Coronary artery (tissue), 2 donors: Measurements from ENCODE around the gene JHY.
"Not testable (repeated sequence)": the region's sequence is repeated elsewhere in the genome, so short reads cannot be mapped to it uniquely, and the experiment has no call there.

Source experiments
- DNase-seq: peaks from one replicate; pipeline ENCODE4 v3.0.0-alpha.2; 2017; ENCODE audit warnings: low spot score
- H3K27ac ChIP-seq, 2 donors: fragments of 200-600 bp; sonication (generic); one replicate each; pipeline ENCODE4 v1.5.1; 2016 to 2019
- H3K4me3 ChIP-seq: fragments of 200-600 bp; sonication (generic); 2 replicates; pipeline ENCODE4 v1.5.1; 2016; ENCODE audit warnings: mild to moderate bottlenecking, moderate library complexity
- TF ChIP-seq, protein P1 (sequence below): fragments of 200-600 bp; sonication (generic); IDR thresholded peaks from one replicate; pipeline ENCODE4 v1.5.1; 2019; ENCODE audit warnings: antibody characterized with exemption

JHY gene

DNA sequence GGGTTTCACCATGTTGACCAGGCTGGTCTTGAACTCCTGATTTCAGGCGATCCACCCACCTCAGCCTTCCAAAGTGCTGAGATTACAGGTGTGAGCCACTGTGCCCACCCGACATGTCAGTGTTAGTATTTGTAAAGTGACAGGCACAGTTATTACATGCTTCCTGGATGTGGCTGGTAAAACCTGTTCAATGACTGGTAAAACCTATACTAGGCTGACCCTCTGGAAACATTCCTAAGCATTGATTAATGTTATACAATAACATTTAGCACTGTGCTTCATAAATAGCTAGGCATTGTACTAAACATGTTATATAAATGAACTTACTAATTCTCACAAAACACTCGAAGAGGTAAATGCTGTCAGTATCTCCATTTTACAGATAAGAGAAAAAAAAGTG is 20.9 kb upstream of the JHY start:
- Histone ChIP-seq H3K4me3 (no peak overlapping the region), H3K27ac (no peak overlapping the region)
- TF ChIP-seq, protein P1, sequence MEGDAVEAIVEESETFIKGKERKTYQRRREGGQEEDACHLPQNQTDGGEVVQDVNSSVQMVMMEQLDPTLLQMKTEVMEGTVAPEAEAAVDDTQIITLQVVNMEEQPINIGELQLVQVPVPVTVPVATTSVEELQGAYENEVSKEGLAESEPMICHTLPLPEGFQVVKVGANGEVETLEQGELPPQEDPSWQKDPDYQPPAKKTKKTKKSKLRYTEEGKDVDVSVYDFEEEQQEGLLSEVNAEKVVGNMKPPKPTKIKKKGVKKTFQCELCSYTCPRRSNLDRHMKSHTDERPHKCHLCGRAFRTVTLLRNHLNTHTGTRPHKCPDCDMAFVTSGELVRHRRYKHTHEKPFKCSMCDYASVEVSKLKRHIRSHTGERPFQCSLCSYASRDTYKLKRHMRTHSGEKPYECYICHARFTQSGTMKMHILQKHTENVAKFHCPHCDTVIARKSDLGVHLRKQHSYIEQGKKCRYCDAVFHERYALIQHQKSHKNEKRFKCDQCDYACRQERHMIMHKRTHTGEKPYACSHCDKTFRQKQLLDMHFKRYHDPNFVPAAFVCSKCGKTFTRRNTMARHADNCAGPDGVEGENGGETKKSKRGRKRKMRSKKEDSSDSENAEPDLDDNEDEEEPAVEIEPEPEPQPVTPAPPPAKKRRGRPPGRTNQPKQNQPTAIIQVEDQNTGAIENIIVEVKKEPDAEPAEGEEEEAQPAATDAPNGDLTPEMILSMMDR = no peak
- no peak for DNase-seq

DNA sequence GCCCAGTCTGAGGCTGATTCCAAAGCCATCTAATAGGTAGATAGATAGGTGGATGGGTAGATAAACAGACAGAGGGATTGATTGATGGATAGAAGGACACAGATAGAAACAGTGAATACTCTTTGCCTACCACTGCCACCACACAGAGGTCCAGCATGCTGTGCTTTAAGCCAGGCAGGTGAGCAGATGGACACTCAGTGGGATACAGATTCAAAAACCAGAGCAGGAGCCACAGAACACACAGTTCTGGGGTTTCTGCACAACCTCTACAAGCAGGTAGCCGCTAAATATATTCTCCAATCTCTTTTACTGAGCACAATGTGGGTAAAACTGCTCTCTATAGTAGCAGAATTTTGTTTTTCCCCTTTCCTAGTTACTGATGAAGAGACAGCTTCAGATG is 20.5 kb upstream of the JHY start:
- no peak overlapping the region for H3K4me3 ChIP-seq
- TF ChIP-seq, protein P1 = no peak
- H3K27ac ChIP-seq = no peak overlapping the region
- no peak for DNase-seq

DNA sequence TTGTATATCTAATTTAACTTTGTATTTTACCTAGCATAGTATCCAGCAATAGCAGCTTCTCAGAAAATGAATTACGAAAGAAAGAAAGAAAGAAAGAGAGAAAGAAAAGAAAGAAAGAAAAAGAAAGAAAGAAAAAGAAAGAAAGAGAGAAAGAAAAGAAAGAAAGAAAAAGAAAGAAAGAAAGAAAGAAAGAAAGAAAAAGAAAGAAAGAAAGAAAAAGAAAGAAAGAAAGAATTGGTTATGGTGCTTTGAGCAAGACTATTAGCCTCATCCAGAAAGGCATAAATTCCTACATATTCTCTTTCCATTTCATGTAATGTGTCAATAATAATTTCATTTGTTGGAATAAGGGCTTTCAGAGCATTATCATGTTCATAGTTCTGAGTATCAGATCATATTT is 19.4 kb upstream of the JHY start:
- DNase-seq = not testable (repeated sequence)

DNA sequence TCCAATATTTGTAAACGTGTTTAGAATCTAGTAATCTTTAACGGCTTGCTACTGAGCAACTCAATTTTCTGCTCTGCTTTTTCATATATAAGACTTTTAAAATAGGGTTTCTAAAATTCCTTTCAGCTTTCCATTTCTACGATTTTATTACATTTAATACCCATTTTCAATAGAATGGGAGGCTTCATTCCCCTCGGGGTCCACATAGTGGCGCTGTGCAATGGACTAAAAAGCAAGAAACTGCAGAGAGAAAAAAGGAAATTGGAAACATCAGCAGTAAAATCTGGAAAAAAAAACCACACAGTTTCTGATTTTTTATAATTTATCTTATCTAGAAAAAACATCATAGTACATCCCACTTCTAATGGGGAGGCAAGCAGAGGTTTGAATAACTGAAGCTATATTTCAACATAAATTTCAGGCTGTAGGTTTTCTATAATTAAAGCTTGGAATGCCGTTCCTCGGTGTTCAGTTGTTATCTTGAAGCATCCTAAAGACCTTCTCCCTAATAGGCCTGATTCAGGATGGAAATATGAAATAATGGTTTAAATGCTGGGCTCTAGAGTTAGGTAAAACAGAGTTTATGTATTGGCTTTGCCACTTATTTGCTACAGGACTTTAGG is 18.7 kb upstream of the JHY start:
- DNase-seq = no peak
- Histone ChIP-seq H3K27ac (no peak overlapping the region), H3K4me3 (peak overlapping the region; percentile 41)
- TF ChIP-seq, protein P1 = peak; percentile 66

More for the DNA sequence above, 19.4 kb upstream of the JHY start:
- H3K4me3 ChIP-seq, H3K27ac ChIP-seq: not testable (repeated sequence)

DNA sequence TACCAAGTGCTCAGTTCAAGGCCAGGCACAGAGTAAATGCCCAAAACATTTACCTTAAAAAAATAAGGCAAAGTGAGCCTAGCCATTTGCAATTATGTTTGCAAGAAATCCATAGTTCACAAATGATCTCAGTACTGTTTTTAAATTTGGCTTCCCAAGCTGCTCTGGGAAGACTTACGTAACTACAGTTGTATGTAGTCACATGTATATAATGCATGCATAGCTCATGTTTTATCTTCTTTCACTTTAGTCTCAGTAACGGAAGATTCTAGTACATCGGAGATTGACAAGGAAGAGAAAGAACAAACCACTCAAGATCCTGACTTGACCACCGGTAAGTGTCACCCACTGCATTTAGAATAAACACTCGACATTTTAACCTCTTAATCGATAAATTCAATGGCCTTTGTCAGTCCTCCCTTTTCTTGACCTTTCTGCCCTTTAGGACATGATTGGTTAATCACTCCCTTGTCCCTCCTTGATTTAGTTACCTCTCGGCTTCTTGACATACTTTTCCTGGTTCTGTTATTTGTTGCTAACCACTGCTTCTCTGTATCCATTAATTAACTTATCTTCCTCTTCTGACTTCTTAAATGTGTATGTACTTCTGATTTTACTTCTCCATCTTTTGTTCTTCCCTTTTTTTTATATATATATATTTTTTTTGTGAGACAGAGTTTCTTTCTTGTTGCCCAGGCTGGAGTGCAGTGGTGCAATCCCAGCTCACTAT is 18.0 kb upstream of the JHY start:
- TF ChIP-seq, protein P1 = no peak
- DNase-seq = no peak
- Histone ChIP-seq H3K4me3 (peak overlapping the region; percentile 41), H3K27ac (no peak overlapping the region)

DNA sequence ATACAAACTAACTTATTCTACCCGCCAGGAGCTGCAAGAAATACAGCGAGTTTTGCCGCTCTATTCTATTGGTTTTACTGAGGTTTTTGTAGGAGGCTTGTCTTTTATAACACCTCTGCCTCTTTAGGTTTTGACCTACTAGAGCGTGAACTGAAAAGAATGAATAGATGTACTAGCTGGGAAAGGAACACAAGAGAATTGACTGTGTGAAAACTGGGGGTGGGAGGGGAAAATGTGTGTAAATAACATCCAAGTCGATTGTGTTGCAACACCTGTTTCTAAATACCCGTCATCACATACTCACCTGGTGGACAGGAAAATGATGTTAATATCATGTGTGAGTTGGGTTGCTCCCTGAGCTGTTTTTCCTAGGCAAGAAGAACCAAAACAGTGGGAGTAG is 12.9 kb upstream of the JHY start:
- DNase-seq = no peak
- TF ChIP-seq, protein P1 = no peak
- Histone ChIP-seq H3K4me3 (no peak overlapping the region), H3K27ac (no peak overlapping the region)

DNA sequence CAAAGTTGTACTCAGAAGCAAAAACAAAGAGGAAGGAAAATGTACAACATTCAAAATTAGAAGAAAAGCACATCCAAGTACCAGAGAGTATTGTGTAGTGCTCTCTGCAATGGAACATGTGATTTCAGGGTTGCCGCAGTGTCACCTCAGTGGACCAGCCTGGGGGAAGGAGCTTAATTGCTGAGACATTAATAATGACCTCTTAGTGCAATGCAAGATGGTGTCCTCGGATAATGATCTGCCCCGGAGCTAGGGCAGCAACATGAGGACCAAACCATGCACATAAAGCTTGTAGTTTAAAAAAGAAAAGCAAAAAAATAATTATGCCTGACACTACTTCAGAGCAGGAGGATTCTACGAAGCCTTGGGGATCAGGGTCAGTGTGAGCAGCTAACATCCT is 11.3 kb upstream of the JHY start:
- no peak overlapping the region for H3K27ac ChIP-seq
- no peak overlapping the region for H3K4me3 ChIP-seq
- TF ChIP-seq, protein P1 = no peak

More for the DNA sequence above, 11.3 kb upstream of the JHY start:
- no peak for DNase-seq
